ENCODE results near the gene SIPA1L2. TPM values are rescaled to one million over a fixed set of nuclear protein-coding genes. Genes with fewer than 3 reads are reported as not detected.
"Not testable (repeated sequence)": the region's sequence is repeated elsewhere in the genome, so short reads cannot be mapped to it uniquely, and the experiment has no call there.

Gene SIPA1L2
- total RNA-seq, 1 donor from 2014 or later: 45.6 TPM

- Mint-ChIP-seq H3K27ac (no peak overlapping the region), H3K36me3 (peaks cover 16% of the 10 kb centered on the region), H3K27me3 (no peaks in the 10 kb centered on the region), H3K4me1 (ENCODE audit: unreplicated experiment) (peaks cover 38% of the 10 kb centered on the region), H3K9me3 (no peaks in the 10 kb centered on the region), H3K4me3 (no peak overlapping the region)
- TF ChIP-seq CTCF (conservative IDR thresholded peaks at IDR 0.05): no peak
- DNase-seq (ENCODE audit: extremely low spot score, unreplicated experiment): no peak
Measured at GRCh38 chr1:232611834-232612233, 18.1 kb downstream of the SIPA1L2 start.

DNA sequence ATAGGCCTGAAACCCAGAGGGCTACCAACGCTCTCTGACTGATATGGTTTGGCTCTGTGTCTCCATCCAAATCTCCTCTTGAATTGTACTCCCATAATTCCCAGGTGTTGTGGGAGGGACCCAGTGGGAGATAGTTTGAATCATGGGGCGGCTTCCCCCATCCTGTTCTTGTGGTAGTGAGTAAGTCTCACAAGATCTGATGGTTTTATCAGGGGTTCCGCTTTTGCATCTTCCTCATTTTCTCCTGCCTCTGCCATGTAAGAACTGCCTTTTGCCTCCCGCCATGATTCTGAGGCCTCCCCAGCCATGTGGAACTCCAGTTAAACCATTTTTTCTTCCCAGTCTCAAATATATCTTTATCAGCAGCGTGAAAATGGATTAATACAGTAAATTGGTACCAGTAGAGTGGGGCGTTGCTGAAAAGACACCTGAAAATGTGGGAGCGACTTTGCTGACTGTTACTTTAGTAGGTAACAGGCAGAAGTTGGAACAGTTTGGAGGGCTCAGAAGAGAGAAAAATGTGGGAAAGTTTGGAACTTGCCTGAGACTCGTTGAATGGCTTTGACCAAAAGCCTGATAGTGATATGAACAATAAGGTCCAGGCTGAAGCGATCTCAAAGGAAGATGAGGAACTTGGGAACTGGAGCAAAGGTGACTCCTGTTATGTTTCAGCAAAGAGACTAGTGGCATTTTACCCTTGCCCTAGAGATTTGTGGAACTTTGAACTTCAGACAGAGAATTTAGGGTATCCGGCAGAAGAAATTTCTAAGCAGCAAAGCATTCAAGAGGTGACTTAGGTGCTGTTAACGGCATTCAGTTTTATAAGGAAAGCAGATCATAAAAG, 18.8 kb downstream of the SIPA1L2 start:
- not testable (repeated sequence) for DNase-seq (ENCODE audit: extremely low spot score, unreplicated experiment); H3K9me3 Mint-ChIP-seq; H3K27ac Mint-ChIP-seq; H3K27me3 Mint-ChIP-seq
- H3K4me1 Mint-ChIP-seq (ENCODE audit: unreplicated experiment): peaks cover 34% of the 10 kb centered on the region
- H3K36me3 Mint-ChIP-seq: peaks cover 16% of the 10 kb centered on the region
- peak overlapping the region; percentile 8 for H3K4me3 Mint-ChIP-seq

DNA sequence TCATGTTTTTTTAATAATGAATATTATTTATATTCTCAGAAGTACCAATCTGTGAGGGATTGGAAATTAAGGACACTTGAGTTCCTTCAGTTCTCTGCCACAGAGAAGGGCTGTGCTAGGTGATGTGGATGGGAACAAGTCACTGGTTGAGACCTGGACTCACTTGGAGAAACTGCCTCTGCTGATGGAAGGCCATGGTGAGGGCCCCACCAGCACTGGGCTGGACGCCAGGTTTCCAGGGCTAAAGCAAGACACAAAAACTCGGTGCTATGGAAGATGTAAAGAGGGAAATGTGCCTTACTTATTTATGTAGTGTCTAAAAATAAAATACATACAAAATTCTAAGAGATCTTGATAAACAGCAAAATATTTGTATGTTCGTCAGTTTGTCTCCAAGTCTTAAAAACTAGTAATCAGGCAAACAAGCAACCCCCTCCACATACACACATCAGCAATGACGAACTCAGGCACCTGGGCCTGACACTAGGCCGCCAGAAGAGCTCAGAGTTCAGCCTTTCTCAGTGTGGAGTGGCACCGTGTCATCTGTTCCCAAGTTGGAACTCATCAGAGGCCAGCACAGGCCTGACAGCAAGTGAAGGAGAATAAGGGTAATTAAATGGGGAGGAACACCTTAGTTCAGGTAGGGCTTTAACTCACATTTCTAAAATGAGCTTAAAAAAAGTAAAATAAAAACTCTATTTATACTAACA, 19.6 kb downstream of the SIPA1L2 start:
- no peak for TF ChIP-seq CTCF (conservative IDR thresholded peaks at IDR 0.05)
- no peak for DNase-seq (ENCODE audit: extremely low spot score, unreplicated experiment)
- H3K4me1 Mint-ChIP-seq (ENCODE audit: unreplicated experiment): peaks cover 28% of the 10 kb centered on the region
- no peaks in the 10 kb centered on the region for H3K9me3 Mint-ChIP-seq
- no peak overlapping the region for H3K4me3 Mint-ChIP-seq
- H3K27me3 Mint-ChIP-seq: no peaks in the 10 kb centered on the region
- H3K27ac Mint-ChIP-seq: no peak overlapping the region
- H3K36me3 Mint-ChIP-seq: peaks cover 16% of the 10 kb centered on the region

- H3K9me3 Mint-ChIP-seq: peaks cover 6% of the 10 kb centered on the region
- no peak for TF ChIP-seq CTCF (conservative IDR thresholded peaks at IDR 0.05)
- DNase-seq (ENCODE audit: extremely low spot score, unreplicated experiment): no peak
- H3K36me3 Mint-ChIP-seq: peaks cover 27% of the 10 kb centered on the region
- no peak overlapping the region for H3K27ac Mint-ChIP-seq
- H3K4me3 Mint-ChIP-seq: no peak overlapping the region
- H3K27me3 Mint-ChIP-seq: no peaks in the 10 kb centered on the region
- H3K4me1 Mint-ChIP-seq (ENCODE audit: unreplicated experiment): peaks cover 10% of the 10 kb centered on the region
Measured at GRCh38 chr1:232608427-232608826, 21.5 kb downstream of the SIPA1L2 start.

DNA sequence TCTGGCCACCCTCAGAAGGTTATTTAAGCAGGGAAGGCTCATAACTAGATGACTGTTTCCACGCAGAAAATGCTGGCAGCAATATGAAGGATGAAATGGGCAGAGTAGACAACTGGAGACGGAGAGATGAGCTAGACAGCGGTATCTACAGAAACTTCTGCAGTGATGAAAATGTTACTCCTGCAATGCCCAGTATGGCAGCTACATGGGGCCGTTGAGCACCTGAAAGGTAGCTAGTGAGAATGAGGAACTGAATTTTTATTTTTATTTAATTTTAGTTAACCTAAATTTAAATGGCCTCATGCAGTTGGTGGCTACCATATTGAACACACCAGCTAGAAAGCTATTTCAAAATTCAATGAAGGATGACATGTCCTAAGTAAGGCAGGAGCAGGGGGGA, 27.3 kb downstream of the SIPA1L2 start:
- Mint-ChIP-seq H3K9me3 (peaks cover 13% of the 10 kb centered on the region), H3K27ac (no peak overlapping the region), H3K4me1 (ENCODE audit: unreplicated experiment) (peaks cover 30% of the 10 kb centered on the region), H3K27me3 (no peaks in the 10 kb centered on the region), H3K36me3 (peaks cover 18% of the 10 kb centered on the region), H3K4me3 (no peak overlapping the region)
- peak; percentile 53 for TF ChIP-seq CTCF (conservative IDR thresholded peaks at IDR 0.05)
- no peak for DNase-seq (ENCODE audit: extremely low spot score, unreplicated experiment)

Data from type B pancreatic cell (in vitro differentiated cells).